GM18519 (cell line): ENCODE results near the gene LIPE.
A peak's percentile ranks its signal among the peaks of the same experiment; 100 is the strongest.

ENCODE experiments used
- ATAC-seq: cut with Tn5 transposase; IDR thresholded peaks from one replicate; pipeline ENCODE4 v1.9.1; 2021; ENCODE audit warnings: mild to moderate bottlenecking, moderate library complexity; ENCODE audit not compliant: unreplicated experiment, low FRiP score

LIPE gene

DNA sequence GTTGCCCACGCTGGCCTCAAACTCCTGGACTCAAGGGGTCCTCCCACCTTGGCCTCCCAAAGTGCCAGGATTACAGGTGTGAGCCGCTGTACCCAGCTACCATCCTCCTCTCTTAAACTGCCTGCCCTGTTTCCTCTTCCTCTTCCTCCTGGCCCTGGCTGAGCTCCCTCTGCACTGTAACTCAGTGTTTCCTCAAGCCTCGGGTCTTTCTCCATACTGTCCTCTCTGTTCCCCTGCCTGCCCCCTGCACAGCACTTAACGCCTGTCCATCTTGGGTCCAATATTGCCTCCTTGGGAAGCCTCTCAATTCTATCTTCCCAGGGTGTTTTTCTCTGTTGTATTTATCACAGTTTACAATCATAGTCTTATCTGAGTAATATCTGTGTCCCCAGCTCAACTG is 6.1 kb downstream of the LIPE start:
- no peak for ATAC-seq

DNA sequence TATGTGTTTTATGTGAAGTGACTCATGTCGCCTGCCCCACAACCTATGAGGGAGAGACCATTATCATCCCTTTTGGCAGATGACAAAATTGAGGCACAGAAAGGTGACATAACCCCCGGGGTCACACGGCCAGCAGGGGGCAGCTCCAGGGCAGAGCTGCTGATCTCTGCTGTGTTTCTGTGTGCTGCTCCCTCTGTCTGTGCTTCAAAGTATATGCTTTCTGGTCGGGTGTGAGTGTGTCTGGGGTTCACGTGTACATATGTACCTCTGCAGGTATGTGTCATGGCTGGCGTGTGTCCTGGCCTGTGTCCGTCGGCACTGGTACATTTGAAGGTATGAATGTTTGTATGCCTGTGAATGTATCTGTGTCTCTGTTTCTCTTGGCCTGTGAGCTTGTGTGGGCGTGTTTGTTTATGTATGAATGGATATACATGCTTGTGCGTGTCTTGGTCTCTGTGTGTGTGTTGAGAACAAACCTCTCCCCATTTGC is 7.1 kb downstream of the LIPE start:
- no peak for ATAC-seq

DNA sequence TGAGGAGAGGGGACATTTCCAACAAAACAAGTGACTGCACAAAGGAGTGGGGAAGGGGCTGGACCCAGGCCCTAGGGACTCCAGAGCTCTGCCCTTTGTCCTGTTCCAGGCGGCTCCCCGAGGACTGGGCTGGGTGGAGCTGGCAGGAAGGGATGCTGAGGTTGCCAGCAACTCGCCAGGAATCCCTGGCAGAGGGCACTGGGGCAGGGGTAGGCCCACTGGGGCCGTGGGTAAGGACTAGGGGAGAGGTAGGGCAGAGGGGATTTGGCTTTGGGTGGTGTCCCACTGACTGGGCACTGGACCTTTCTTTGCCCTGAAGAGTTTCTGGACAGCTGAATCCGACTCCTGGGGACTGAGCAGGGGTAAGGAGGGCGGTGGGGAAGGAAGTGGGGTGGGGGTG is 7.9 kb downstream of the LIPE start:
- no peak for ATAC-seq

DNA sequence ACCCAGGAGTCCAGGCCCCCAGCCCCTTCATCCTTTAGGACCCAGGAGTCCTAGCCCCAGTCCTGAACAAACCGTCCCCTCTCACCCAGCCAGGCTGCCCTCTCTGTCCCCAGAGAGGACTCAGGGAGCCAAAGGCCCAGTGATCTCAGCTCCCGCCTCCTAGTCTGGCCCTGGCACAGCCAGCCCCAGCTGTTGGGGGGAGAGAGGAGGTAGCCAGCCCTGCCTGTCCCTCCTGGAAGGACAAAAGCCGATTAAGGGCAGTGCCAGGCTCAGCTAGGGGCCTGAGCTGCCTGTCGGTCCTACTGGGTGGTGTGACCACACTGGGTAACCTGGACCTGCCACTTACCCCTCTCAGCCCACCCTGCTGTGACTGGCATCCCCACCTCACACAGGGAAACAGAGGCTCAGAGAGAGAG is 14.5 kb downstream of the LIPE start:
- ATAC-seq = no peak

DNA sequence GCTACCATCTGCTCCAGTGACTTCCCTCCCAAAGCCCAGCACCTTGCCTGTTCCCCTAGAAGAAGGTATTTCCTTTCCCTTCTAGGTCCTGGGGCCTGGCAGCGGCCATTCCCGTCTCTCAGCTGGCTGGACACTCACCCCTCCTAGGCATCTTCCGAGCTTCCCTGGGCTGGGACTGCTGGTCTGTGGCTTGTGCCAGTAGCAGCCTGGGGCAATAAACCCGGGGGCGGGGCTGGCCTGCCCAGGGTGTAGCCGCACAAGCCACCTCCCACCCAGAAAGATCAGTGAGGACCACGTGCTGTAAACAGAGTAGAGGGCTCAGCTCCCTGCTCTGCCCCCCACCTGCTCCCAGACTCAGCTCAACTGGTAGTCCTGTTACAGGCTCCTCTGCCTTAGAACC is 15.0 kb downstream of the LIPE start:
- no peak for ATAC-seq

DNA sequence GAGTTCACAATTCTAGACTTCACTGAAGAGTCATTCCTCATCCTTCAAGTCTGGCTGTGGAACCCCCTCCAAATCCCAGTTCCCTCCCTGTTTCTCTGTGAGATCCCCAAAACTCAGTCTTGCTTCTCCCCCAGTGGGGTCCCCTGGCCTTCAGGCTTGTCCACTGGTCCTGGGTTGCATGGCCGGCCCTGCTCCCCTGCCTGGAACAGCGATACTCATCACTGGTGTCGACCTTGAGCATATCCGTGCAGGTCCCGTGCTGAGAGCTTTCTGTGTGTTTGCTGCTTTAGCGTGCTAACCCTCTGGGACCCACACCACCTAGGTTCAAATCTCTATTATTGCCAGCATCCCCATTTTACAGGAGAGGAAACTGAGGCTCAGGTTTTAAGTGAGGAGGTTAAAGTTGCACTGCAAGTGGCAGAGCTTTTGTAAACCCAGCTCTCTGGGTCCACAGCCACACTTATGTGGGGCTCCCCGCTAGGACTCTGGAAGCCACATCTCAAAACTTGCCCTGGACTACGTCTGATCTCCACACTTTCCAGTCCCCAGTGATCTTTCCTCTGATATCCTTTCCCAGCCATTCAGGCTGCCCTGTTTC is 15.5 kb downstream of the LIPE start:
- no peak for ATAC-seq

DNA sequence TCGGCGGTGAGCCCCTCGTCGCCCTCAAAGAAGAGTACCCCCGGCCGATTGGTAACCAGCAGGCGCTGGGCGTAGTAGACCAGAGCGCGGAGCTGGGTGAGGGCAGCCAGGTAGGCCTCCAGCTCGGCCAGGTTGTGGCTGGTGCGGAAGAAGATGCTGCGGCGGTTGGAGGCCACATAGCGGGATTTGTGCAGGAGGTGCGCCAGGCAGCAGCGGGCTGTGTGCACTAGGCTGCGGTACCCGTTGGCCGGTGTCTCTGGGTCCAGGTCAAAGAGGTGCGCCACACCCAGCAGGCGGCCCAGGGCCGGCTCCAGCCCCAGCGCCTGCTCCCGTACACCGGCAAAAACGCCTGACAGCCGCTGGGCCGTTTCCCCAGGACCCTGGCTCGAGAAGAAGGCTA is 16.8 kb downstream of the LIPE start:
- ATAC-seq = no peak

DNA sequence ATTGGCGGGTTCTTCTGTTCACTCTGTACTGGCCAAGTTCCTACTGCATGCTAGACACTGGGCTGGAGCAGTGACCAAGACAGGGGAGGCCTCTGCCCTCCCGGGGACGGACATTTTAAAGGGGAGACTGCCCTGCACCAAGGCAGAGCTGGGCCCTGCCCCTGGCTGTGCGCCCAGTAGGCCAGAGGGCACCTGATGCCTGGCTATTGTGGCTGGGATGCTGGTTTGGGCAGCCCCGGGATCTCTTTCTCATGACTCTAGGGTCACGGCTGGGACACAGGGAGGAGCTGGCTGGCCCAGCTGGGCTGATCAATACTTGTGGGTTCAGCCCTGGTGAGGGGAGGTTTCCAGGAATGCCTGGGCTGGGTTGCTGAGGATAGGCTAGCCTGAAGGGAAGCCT is 17.7 kb downstream of the LIPE start:
- no peak for ATAC-seq

DNA sequence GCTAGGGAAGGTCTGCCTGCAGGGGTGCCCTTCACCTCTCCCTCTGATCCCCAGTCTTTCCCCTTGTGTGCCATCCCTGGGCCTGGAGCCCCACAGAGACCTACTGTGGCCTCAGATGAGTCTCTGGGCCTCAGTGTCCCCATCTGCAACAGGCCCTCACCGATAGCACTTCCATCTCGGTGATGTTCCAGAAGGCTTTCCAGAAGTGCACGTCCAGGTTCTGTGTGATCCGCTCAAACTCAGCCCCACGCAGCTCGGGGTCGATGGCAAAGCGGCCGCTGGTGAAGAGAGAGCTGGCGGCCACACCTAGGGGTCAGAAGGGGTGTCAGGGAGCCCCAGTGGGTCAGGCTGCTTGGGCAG is 19.4 kb downstream of the LIPE start:
- ATAC-seq = no peak

DNA sequence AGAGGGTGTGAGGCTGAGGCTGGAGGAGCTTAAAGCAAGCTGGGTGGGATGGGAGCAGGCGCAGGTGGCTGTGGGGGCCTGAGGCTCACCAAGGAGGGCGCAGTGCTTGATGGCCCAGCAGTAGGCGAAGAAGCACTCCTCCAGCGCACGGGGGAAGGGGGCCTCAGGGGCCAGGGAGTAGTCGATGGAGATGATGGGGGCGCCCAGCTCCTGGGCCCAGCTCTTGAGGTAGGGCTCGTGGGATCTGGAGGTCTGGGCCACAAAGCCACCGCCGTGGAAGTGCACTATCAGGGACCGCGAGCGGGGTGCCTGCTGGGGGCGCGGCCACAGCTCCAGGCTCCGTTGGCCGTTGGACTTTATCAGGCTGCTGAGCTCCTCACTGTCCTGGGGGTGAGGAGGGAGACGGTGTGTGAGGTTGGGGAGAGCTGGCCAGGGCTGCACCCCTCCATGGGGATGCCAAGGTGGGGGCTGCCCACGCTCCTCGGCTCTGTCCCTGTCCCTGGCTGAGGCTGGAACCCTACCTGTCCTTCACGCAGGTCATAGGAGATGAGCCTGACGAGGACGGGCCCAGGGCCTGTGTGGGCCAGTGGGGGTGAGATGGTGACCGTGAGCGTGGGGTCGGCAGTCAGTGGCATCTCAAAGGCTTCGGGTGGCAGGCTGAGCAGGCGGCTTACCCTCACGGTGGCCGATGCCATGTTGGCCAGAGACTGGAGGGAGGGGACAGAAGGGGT is 19.9 kb downstream of the LIPE start:
- no peak for ATAC-seq

DNA sequence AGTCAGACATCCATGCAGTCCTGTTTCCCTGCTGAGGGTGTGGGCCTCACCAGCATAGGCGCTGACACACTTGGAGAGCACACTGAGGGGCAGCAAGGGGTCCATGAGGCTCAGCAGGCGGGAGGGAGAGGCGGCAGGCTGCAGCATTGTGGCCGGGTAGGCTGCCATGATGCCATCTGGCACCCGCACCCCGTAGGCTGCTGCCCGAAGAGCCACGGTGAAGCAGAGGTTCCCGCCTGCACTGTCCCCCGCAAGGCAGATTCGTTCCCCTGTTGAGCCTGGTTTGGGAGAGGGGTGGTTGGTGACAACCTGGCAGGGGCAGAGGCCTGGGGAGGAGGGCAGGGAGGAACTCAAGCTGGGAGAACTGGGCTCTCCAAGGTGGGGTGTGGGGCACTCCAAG is 21.1 kb downstream of the LIPE start:
- ATAC-seq = no peak

DNA sequence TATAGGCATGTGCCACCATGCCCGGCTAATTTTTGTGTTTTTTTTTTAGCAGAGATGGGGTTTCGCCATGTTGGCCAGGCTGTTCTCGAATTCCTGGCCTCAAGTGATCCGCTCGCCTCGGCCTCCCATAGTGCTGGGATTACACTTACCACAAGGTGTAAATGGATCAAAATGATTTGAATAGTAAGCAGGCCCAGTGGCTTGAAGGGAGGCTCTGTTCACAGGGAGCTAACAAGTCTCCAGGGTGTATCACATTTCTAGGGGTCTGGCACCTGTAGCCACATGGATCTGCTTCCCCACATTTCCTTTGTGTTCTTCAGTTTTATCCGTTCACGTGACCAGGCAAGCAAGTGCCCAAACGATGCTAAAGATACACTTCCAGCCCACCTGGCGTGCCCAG is 23.6 kb downstream of the LIPE start:
- ATAC-seq = no peak

DNA sequence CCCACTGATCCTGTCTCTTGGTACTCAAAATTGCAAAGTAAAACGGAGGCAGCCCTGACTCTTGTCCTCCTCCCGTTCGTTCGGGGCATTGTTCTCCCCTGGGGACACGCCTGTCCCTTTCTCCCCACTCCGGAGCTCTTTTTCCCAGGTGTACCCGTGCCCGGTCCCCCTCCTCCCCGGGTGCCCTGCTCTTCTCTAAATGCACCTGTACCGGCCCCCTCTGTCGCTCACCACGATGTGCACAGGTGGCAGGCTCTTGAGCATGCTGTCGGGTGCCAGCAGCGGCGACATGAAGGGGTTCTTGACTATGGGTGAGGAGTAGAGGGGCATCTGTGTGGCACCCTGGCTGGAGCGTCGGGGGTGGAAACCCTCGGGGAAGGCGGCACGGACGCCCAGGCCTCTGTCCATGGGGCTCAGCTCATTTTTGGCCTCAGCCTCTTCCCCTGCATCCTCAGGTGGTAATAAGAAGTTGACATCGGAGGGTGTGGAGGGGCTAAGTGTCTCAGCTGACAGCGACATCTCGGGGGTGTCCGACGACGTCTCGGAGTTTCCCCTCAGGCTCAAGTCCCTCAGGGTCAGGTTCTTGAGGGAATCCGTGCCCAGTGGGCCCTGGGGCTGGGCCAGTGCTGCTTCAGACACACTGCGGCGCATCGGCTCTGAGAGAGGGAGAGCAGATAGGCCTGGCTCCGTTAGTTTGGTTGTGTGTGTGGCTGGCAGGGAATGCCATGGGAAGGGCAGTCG is 24.6 kb downstream of the LIPE start:
- ATAC-seq = no peak

DNA sequence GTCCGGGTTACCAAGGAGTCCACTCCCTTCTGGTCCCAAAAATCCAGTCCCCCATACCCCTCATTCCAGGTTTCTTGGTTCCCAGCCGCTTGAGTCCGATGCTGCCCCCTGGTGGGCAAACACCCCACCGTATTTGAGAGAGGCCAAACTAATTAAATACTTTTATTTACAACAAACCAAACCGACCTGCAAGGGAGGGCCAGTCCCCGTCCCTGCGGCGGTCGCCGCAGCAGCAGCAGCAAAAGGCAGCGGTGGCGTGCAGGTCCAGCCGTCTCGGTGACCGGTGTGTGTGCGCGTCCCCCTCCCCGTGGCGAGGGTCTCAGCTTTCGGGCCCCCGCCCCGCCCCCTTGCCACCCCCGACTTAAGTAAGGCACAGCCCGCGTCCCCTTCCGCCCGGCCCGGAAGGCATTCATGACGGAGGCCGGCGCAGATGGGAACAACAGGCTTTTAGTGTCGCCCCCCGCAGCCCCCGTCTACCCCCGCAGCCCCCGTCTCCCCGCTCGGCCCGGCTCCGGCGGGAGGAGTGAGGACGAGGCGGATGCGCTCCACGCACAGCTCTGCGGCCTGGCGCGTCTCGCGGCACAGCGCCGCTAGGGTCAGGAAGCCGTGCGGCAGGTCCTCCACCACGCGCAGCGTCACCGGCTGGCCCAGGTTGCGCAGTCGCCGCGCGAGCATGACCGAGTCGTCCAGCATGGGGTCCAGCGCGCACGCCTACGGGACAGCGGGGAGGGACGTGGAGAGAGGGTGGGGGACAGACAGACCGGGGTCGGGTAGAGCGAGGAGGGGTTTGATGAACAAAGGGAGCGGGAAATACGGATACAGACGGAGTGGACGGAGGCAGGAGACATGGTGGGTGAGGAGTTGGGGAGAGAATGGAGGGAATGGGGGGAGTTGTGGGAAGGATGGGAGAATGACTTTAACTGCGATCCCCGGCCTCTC is 25.6 kb downstream of the LIPE start:
- no peak for ATAC-seq

DNA sequence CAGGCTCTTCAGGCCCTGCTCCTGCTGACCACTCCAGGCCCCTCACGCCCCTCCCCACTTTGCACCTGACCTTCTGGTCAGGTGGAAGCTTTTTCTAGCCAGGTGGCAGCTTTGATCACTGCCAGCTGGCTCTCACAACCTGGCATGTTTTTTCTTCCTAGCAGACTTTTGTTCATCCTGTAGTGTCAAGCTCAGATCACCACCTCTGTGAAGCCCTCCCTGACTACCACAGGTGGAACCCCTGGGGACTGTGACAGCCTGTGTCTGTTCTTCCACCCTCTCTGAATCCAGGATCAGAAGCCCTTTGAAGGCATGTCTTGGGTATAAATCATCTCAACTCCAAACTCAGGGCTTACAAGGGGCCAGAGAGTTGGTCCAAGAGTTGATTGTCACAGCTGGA is 26.8 kb downstream of the LIPE start:
- no peak for ATAC-seq

DNA sequence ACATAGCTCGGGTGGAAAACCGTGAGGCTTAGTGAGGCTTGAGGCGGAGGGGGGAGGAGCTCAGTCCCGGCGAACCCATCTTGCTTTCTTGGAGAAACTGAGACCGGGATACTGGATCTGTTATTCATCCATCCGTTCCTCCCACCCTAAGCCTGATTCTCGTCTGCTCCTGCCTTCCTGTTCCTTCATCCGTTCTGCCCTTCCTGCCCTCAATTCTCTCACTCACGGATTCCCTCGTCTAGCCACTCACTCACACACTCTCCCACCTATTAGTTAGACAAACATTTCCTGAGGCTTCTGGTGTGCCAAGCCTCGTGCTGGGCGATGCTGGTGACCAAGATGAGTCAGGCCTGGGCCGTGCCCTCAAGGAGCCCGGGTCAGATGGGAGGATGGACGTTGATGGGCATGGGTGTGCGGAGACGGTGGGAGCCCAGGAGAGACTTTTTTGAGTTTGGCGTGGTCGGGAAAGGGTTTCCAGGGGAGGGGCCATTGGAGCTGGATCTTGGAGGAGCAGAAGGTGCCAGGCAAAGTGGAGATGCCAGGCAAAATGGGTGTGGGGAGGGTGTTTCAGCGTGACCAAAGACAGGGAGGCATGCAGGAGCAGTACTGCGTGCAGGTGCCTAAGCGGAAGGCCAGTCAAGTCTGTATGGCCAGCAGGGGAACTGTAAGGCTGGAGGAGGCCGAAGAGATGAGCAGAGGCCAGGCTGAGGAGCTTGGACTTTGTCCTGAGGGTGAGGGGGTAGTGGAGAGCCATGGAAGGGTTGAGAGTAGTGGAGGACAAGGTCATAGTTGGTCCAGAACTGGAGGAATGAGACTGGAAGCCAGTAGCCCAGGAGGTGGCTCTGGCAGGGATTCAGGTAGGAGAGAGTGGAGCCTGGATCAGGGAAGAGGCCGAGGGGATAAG is 29.7 kb downstream of the LIPE start:
- no peak for ATAC-seq

DNA sequence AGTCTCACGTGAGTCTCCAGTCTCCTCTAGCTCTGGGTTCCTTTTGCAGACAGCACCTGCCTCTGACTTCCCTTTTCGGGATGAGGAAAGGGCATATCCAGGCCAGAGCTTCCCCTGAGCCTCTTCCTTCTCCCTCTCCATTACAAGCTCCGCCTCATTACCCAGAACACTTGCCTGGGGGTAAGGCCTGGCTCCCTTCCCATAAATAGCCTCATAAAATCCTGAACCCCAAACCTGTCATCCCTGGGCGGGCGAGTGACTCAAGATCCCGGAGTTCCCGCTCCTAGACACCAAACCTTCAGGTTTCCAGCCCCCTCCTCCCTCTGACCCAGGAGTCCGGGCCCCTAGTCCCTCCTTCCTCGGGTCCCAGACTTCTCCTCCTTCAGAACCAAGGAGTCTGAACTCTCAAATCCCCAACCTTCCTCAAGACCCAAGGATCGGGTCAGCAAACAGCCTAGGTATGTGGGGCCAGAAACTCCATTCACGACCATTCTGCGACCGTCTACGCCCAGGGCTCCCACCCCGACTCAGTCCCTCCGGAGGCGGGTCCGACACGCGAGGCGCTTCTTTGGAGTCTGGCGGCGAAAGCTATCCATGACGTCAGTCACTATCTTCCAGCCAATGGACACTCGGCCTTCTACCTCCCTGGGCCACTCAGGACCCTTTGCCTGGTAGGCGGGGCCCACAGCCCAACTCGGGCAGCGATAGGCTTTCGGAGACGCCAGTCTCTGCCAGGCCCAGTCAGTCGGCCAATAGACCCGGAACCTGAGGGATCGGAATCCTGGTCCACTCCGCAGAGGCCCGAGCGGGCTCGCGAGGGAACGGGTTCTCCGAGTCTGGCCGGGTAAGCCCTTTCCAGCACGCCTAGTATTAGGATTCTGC is 30.6 kb downstream of the LIPE start:
- ATAC-seq = peak; percentile 79

DNA sequence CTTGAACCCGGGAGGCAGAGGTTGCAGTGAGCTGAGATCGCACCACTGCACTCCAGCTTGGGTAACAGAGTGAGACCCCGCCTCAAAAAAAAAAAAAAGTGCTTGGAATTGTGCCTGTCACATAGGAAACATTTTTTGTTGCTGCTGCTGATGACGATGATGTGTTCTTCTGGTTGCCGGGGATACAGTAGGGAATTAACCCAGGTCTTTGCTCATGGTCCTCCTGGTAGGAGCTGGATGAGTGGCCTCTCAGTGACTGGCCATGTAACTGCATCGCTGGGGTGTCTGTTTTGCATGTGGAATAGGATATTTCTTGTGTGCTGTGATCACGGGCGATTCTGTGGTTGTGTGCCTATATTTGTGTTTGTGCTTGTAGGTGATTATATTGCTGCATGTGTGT is 32.4 kb downstream of the LIPE start:
- ATAC-seq = no peak

DNA sequence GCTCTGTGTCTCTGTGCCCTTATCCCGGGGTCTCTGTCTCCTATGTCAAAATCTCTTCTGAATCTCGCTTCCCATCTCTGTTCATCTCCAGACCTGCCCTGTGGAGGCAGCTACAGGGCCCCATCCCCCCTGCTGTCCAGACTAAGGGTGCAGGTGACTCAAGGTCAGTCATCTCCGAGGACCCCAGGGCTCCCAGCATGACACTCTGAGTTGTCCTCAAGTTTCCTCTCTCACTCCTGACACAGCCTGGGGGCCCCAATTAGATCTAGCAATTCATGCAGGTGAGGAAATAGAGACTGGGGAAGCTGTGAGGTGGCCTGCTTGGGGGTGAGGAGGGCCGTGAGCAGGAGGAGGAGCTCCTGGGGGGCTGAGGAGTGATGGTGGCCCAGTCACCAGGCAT is 35.0 kb downstream of the LIPE start:
- no peak for ATAC-seq
